Measurements from ENCODE around the gene THBD.
"Not testable (repeated sequence)": the region's sequence is repeated elsewhere in the genome, so short reads cannot be mapped to it uniquely, and the experiment has no call there.

THBD gene

DNA sequence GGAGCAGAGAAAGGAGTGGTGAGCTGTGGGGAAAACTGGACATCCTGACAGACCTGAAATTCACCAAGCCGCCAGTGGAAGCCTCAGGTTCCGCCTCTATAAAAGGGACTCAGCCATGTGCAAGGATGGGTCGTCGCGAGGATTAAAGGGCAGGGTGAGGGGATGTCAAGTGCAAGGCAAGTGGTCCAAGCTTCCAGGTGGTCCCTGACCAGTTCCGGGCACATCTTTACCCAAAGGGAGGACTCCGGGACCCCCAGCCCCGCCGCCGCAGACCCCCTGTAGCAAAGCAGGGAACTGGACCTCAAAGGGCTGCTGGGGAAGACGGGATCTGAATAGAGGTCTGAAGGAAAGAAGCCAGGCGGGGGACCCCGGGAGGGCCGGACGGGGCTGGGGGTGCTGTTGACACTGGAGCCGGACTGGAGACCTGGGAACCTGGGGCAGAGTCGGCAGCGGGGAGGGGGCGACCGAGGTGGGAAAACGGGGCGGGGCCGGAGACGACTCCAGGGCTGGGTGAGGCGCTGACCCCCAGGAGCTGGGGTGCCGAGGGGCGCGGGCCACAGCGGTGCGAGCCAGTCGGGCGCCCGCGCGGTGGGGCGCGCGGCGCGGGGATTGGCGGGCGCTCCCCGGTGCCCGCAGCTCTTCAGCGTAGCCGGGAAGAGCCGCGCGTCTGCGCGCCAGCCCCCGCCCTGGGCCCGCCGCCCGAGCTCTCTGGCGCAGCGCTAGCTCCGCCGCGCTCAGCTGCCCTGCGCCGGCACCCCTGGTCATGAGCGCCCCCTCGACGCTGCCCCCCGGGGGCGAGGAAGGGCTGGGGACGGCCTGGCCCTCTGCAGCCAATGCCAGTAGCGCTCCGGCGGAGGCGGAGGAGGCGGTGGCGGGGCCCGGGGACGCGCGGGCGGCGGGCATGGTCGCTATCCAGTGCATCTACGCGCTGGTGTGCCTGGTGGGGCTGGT lies 14.5 kb downstream of the THBD start, which contains the start of gene SSTR4:
SSTR4 (plus strand) TSS at position 592 of the 951 bp plus-strand sequence; CDS start at position 764, 172 bp downstream.
- DNase-seq (ENCODE audit: low spot score): no peak

DNA sequence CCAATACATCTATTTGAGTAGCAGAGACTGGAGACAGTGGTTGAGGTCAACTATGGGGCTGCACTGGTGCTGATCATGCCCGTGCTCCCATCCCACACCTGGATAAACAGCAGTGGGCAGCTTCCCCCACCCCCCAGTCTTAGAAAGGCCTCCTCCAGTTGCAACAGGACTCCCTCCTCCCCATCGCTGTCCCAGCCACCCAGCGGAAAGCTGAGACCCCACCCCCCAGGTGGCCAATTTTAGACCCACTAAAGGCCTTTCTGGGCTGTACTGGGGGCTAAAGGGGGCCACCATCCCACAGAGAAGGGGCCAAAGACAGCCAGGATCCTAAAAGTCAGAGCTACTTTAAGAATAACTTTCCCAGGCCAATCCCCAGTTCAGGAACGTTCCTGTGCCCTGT lies 15.6 kb downstream of the THBD start:
- no peak for DNase-seq (ENCODE audit: low spot score)

DNA sequence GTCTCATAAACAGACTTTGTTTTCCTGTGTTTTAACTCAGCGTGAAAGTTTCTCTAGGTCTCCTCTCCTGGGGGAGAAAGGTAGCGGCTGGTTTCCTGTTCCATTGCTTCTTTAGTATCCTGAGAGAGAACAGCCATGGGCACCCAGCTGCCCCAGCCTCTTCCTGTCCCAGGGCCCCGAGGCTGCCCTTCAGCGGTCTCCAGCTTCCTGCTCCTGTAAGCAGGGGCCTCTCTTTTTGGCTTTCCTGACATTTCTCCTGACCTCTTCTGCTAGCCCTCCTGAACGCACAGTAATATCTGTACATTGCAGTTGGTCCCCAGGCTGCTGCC lies 16.8 kb downstream of the THBD start:
- DNase-seq (ENCODE audit: low spot score): no peak

DNA sequence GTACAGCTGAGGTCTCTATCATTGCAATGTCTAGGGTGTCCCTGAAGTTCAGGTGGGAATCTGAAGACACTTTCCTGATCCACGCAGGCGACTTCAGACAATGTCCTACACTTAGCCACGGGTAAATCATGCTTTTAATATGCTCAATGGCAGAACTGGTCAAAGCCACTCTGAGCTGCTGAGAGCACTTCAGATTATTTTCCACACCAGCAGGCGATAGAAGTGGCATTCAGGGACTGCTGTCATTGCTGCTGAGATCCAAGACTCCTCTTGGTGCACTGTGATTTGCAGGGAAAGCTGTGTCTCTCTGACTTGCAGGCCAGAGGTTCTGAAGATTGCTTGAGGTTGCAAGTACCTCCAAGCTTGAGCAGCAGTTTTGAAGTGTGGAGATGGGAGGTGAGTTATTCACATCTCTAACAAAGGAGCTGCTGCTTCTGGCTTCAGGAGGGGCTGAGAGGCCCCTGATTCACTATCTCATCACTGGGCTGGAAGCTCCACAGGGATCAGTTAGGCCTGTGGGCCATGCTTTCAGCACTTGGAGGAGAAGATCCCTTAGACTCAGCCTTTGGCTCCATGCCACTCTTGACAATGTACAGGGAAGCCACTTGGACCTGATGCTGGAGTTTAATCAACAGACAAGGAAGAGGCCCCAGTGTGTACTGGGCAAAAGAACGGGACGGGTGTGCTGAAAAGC lies 17.3 kb downstream of the THBD start:
- DNase-seq (ENCODE audit: low spot score): no peak

DNA sequence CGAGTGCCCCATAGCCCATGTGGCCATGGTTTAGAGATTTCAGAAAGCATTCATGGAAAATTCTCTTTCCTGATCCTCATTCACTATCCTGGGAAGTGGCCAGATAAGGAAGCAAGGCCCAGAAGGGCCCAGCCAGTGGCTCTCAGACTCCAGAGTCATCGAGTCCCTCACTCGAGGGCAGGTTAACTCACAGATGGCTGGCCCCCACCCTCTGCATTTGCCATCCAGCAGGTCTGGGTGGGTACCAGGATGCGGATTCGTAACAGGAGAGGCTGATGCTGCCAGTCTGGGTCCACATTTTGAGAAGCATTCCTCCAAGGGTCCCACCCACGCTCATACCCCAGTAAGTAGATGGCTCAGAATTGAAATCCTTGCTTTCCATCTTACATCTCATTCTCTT lies 18.1 kb downstream of the THBD start:
- DNase-seq (ENCODE audit: low spot score): no peak

DNA sequence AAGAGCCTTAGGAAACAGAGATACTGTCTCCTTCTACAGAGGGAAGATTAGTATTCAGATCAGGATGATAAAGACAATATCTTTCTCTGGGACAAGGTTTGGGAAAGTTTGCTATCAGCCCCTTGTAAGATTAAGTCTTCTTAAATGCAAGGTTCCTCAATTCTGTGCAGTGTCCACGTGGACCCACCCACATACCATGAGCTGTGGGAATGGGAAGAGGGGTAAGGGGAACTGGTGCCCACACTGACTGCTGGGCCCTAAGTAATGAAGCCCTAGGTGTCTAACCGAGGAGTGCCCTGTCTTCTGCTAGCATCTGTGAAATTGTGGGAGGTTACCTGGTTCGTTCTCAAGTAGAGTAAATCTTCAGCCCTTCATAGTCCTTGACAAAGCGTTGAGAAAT lies 20.1 kb downstream of the THBD start:
- no peak for DNase-seq (ENCODE audit: low spot score)

DNA sequence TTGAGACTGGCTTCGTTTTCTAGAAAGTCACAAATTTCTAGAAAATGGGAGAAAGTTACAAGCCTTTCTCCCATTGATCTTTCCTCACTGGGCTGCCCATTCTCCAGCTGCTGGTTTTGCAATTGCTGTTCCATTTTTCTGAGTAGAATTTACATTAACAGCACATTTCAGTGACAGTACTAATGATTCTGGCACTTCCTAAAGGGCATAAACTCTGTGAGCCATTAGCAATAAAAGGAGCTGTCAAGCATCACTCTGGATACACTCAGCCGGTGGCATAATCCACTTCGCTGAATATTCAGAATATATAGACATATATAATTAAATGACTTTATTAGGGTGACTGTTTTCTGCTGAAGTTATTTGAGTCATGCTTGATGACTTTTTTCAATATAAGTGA lies 21.1 kb downstream of the THBD start:
- no peak for DNase-seq (ENCODE audit: low spot score)

DNA sequence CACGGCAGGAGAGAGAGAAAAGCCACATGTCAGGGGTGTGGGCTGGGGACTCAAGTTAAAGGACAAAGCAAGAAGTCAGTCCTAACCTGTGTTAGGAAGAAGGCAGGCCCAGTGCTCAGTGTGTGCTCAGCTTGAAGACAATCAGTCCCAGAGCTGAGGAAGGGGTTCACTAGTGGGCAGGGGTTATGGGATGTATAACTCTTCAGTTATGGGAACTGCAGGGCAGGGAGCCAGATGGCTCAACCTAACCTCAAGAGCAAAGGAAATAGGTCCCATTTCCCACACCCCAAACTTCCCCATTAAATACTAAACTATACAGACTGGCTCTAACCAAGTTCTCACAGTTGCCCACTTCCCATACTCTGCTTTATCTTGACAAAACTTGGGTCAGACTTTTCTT lies 21.8 kb downstream of the THBD start:
- DNase-seq (ENCODE audit: low spot score): no peak

DNA sequence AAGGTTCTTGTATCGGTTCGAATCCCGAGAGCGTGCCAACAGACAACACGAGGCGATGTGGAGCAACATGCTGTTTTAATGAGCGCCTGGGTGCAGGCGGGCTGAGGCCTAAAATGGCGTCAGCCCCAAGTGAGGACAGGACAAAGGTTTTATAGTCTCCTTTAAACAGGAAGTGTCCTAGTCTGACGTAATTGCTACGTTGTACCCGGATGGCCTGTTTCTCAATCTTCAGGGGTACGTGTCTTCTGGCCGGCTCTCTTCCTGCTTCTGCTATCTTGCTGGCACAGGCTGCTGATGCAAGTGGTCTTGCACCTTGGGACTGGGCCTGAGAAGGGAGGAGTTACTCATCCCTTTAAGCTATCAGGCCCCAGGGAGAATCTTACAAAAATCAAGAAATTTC lies 24.0 kb downstream of the THBD start:
- not testable (repeated sequence) for DNase-seq (ENCODE audit: low spot score)

DNA sequence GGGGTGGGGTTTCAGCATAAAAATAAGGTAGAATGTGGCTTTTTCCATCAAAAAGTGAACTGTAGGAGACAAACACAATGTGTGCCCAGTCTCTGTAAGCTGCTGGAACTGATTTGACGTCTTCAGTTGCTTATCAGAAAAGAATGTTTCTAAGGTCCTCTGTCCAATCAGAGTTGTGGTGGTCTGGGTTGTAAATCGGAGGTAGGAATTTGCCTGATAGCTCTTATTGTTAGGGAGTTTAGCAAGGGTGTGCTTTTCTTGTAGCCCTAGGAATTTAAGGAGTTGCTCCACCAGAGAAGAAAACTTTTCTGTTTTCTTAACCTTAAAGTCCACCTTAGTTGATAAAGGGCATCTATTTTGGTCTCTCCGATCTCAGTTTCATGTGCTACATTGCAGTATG lies 24.8 kb downstream of the THBD start:
- no peak for DNase-seq (ENCODE audit: low spot score)

DNA sequence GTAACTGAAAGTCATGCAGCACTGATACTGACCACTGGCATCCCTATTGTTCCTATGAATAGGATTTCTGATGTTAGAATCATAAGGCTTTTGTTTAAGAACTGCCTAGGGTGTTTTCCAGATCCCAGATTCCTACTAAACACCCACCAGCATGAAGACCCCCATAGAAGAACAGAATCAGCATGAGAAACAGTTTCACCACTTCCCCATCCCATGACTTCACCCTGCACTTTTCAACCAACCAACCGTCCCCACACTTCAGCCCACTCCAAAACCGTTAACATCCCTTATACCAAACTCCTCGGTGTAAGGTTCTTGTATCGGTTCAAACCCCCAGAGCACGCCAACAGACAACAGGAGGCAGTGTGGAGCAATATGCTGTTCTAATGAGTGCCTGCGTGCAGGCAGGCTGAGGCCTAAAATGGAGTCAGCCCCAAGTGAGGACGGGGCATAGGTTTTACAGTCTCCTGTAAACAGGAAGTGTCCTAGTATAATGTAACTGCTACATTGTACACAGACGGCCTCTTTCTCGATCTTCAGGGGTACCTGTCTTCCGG lies 25.8 kb downstream of the THBD start:
- no peak for DNase-seq (ENCODE audit: low spot score)

DNA sequence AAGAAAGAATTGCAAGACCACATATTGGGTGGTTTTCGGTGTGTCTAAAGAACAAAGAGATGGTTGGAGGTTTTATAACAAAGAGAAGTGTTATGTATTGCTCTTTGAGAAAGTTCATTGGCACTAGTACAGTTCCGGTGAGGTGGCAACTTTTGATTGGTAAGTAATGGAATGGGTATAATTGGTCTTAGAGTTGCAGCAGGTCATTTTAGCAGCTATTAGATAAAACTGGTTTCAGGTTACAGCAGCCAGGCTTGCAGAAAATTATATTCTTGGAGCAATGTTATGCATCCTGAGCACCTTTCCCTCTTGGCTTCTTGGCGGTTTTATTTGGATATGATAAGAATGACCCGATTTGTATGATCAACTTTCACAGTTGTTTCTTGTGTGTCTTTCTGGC lies 26.6 kb downstream of the THBD start:
- DNase-seq (ENCODE audit: low spot score): no peak

DNA sequence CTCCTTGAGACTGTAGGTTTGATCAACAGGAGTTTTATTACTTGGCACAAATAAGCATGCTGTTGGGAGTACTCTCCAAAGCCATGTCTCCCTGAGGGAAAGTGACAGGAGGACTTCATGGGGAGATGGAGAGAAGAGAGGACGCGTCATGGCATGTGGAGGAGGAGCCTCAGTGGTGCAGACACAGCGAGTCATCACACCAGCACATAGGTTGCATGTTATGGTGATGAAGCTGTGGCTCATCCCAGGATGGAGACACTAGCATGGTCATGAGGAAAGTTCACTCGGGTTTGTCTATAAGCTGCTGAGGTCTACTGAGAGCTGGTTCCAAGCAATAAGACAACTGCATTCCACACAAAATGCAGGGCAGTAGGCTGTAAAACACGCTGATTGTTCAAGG lies 27.5 kb downstream of the THBD start:
- no peak for DNase-seq (ENCODE audit: low spot score)

DNA sequence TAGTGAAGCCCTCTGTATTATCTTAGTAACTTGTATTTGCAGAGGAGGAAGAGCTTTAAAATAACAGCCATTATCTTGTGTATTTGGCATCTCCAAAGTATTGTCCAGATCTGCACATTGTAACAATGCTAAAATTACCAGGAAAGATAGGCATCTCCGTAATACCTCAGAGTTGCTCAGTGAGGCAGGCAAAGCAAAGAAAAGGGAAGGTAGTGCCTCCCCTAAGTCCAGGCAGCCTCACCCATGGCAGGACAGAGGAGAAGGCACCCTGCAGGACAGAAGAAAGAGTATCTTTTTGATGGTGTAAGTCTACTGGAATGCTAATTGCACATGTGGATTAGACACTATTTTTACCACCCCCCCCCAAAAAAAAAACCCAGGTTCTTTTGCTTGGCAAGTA lies 27.9 kb downstream of the THBD start:
- DNase-seq (ENCODE audit: low spot score): no peak

DNA sequence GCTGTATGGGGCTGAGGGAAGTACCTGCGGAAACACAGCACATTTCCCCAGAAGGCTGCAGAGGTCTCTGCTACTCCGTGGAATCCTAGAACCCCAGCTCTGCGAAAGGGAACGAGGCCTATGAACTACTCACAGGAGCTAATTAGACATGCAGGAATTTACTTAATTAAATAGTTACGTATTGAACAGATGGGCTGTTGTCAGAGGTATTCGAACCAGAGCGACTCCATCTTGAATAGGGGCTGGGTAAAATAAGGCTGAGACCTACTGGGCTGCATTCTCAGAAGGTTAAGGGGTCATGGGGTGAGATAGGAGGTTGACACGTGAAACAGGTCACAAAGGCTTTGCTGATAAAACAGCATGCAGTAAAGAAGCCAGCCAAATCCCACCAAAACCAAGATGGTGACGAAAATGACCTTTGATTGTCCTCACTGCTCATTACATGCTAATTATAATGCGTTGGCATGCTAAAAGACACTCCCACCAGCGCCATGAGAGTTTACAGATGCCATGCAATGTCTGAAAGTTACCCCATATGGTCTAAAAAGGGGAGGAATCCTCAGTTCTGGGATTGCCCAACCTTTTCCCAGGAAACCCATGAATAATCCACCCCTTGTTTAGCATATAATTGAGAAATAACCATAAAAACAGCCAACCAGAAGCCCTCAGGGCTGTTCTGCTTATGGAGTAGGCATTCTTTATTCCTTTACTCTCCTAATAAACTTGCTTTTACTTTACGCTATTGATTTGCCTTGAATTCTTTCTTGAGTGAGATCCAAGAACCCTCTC lies 29.0 kb downstream of the THBD start:
- DNase-seq (ENCODE audit: low spot score): no peak

DNA sequence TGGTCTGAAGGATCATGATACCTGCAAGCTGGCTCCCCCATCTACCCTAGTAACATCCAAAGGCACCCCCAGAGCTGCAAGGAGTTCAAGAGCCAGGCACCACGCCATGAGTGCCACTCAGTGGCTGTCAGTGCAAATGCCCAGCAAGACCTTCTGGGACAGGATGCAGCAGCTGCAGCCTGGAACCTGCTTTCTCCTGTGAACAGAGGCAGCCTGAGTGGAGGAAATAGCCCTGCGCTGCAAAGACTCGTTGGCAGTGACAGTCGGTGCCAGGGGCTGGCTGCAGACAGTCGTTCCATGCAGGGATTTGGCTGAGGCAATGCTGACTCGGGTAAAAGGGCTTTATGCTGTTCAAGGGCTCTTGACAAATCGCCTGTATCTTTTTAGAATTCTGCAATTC lies 30.1 kb downstream of the THBD start:
- no peak for DNase-seq (ENCODE audit: low spot score)

DNA sequence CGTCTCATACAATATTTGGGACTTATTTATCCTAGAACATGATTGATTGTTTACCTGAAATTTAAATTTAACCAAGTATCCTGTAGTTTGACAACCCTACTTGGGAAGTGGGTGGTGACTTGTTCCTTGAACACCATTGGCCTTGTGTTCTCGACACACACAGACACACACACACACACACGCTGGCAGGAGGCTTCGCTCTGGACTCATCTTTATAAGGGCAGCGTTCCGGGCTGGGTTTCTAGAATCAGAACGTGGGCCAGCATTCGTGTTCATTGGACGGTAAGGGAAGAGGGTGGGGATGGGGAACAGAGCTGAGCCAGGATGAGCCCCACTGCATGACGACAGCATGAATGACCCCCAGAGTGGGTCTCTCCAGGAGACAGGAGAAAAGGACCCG lies 30.5 kb downstream of the THBD start:
- no peak for DNase-seq (ENCODE audit: low spot score)

DNA sequence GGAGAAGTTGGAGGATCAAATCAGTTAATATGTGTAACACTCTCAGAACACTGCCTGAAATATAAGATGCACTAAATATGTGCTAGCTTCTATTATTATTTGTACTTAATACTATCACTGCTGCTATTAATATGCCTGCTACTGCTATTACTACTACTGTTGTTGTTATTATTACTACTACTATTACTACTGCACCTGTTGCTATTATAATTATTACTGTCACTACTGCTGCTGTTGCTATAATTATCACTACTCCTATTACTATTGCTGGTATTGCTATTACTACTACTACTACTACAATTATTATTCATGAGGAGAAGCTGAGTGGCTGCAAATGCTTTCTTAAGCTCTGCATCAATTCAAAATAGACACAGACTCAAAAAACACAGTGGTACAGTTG lies 31.0 kb downstream of the THBD start:
- no peak for DNase-seq (ENCODE audit: low spot score)

DNA sequence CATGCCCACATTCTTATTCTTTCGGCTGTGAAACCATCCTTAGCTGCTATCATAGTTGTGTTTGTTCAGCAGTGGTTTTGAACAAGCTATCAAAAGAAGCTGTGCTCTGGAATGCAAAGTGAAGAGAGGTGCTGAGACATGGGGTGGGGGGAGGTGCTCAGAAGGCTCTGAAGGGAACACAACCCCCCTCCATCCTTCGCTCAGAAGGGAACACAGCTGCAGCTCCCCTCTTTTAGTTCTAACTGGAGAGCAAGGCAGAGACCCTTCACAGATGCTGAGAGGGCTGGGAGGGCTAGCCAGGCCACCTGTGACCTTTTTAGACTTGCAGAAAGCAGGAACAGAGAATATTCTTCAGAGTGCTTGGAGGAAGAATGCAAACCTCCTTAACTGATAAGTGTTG lies 32.0 kb downstream of the THBD start:
- DNase-seq (ENCODE audit: low spot score): no peak

DNA sequence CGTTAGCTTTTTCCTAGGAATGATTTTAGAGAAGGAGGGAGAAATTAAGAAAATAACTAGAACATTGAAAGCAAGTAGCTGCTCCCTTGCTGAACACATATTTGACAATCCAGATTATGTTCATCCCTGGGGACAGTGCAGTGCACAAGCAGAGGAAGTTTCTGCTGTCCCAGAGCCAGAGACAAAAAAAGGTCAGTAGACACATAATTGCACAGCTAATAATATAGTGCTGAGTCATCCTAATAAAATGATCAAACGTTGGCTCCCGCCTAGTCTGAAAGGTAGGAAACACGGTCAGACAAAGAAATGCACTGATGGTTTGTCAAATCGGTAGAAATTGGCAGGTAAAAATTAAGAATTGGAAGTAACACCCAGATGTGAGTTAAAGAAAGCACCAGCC lies 36.0 kb downstream of the THBD start:
- DNase-seq (ENCODE audit: low spot score): no peak

DNA sequence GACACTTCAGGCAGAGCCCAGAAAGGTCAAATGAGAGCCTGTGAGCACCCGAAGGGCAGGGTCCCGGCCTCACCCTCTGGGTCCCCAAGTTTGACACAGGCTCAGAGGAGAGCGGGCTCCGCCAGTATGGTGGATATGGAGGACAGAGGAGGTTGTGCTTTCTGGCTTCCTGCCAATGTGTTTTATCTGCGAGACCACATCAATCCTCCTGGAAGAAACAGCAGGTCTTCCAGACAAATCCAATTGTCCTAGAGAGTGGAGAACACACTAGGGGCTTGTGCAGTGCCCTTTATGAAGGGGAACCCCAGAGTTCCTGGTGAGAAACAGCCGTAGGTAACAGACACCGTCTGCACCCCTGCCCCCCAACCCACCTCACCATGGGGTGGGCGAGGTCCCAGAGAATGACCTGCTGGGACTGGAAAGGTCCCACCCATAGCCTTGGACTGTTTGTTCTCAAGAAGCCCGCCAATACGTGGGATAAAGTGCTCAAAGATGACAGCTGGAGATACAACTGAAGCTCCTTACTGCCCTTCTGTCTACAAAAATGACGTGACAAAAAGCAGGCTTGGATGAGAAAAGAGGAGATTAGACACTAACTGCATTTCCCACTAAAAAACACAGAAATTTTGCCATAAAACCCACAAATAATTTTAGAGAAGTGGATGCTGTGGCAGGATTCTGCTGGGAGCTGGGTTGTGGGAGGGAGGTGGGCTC lies 38.3 kb downstream of the THBD start:
- DNase-seq (ENCODE audit: low spot score): no peak

DNA sequence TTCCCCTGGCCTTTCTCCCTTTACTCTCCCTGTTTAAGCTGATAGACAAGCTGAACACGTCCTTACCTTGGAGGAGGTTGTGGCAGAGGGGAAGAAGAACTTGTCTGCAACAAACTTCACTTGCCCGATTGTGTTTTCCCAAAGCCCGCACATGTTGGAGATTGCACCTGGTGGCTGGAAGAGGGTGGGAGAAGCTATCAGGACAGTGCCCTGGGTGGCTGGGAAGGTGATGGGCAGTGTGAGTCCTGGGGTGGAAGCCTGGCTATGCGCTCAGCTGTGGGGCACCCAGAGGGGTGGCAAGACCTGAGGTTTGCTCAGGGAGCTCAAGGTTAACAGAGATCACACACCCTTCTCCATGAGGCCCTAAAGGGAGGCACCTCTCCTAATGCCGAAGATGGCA lies 39.4 kb downstream of the THBD start:
- no peak for DNase-seq (ENCODE audit: low spot score)

All from CD4-positive, alpha-beta T cell treated with Interleukin-15 for 4 hours (primary cell).